IMR-90 (cell line): Measurements from ENCODE around the gene LRRK2. TPM values are rescaled to one million over a fixed set of nuclear protein-coding genes. Genes with fewer than 3 reads are reported as not detected.

Source experiments
- ATAC-seq: fragments of 200-7000 bp; cut with Tn5 transposase; 2 replicates; pipeline ENCODE4 v1.9.1; 2020; ENCODE audit warnings: low read depth, mild to moderate bottlenecking, moderate library complexity
- BruUV-seq: library from RNA; stranded (reverse); fragments of 400-500 nt; replicated peaks from 2 replicates; lab custom pipeline; 2021; lab: Mats Ljungman, UMichigan
- CTCF ChIA-PET: fragments of 300-600 bp; formaldehyde crosslinking; extraction: SDS; loops from one replicate; lab custom pipeline; 2021; ENCODE audit warnings: antibody characterized with exemption; lab: Yijun Ruan, JAX
- POLR2A ChIA-PET: fragments of 300-600 bp; sonication (Branson Sonifier 250); formaldehyde crosslinking; loops from one replicate; lab custom pipeline; 2022; ENCODE audit warnings: antibody characterized with exemption; ENCODE audit not compliant: unreplicated experiment; lab: Charles Lee
- DNase-seq: peaks from one replicate; pipeline ENCODE4 v3.0.0; 2013
- H2AFZ ChIP-seq: replicated peaks from 2 replicates; pipeline ENCODE3; 2013; ENCODE audit warnings: low read length, mild to moderate bottlenecking; ENCODE audit not compliant: poor library complexity
- H2AK5ac ChIP-seq: 2 replicates; pipeline ENCODE4 v1.6.1; 2013; ENCODE audit warnings: low read depth, low read length, inconsistent platforms
- H2AK9ac ChIP-seq: replicated peaks from 2 replicates; pipeline ENCODE3; 2013; ENCODE audit warnings: mild to moderate bottlenecking, low read depth, low read length, moderate library complexity; ENCODE audit not compliant: poor library complexity
- H2BK120ac ChIP-seq: 2 replicates; pipeline ENCODE4 v1.6.1; 2013; ENCODE audit warnings: low read depth, low read length, inconsistent platforms
- H2BK15ac ChIP-seq: 3 replicates; pipeline ENCODE4 v1.6.1; 2013; ENCODE audit warnings: low read depth, low read length, inconsistent platforms
- H2BK20ac ChIP-seq: 2 replicates; pipeline ENCODE4 v1.6.1; 2013; ENCODE audit warnings: low read depth, mild to moderate bottlenecking, inconsistent platforms, low read length, moderate library complexity
- H2BK5ac ChIP-seq: 2 replicates; pipeline ENCODE4 v1.6.1; 2013; ENCODE audit warnings: mild to moderate bottlenecking, low read depth, low read length, inconsistent platforms; ENCODE audit not compliant: poor library complexity, severe bottlenecking
- H3K14ac ChIP-seq: replicated peaks from 2 replicates; pipeline ENCODE4 v1.6.1; 2013; ENCODE audit warnings: low read depth, low read length, inconsistent platforms
- H3K18ac ChIP-seq: 2 replicates; pipeline ENCODE4 v1.6.1; 2013; ENCODE audit warnings: low read depth, low read length, control low read depth
- H3K23ac ChIP-seq: 2 replicates; pipeline ENCODE4 v1.6.1; 2013; ENCODE audit warnings: low read depth, low read length, inconsistent platforms
- H3K27ac ChIP-seq: 2 replicates; pipeline ENCODE4 v1.5.1; 2013; ENCODE audit warnings: mild to moderate bottlenecking, control low read depth, low read length; ENCODE audit not compliant: insufficient read depth
- H3K27me3 ChIP-seq: 2 replicates; pipeline ENCODE4 v1.6.1; 2013; ENCODE audit warnings: low read length; ENCODE audit not compliant: control insufficient read depth, insufficient read depth
- H3K36me3 ChIP-seq: 2 replicates; pipeline ENCODE4 v1.6.1; 2013; ENCODE audit warnings: low read length, mixed read lengths; ENCODE audit not compliant: control insufficient read depth, insufficient read depth
- H3K4ac ChIP-seq: 2 replicates; pipeline ENCODE4 v1.6.1; 2013; ENCODE audit warnings: low read depth, low read length, inconsistent platforms
- H3K4me1 ChIP-seq: 2 replicates; pipeline ENCODE4 v1.6.1; 2013; ENCODE audit warnings: low read length, mixed read lengths; ENCODE audit not compliant: control insufficient read depth, insufficient read depth
- H3K4me2 ChIP-seq: 2 replicates; pipeline ENCODE4 v1.6.1; 2013; ENCODE audit warnings: low read depth, mild to moderate bottlenecking, control low read depth, low read length, moderate library complexity
- H3K4me3 ChIP-seq: 2 replicates; pipeline ENCODE4 v1.5.1; 2013; ENCODE audit warnings: low read depth, mild to moderate bottlenecking, control low read depth, low read length, moderate library complexity; ENCODE audit not compliant: insufficient read depth
- H3K56ac ChIP-seq: 2 replicates; pipeline ENCODE4 v1.6.1; 2013; ENCODE audit warnings: low read length, inconsistent platforms; ENCODE audit not compliant: insufficient read depth; ENCODE audit errors: extremely low read depth
- H3K79me1 ChIP-seq, 2 experiments: 2 replicates each; pipeline ENCODE4 v1.6.1; 2013; ENCODE audit warnings: low read length in 2 of 2, inconsistent platforms in 1 of 2, low read depth in 1 of 2
- H3K9ac ChIP-seq: 2 replicates; pipeline ENCODE4 v1.6.1; 2013; ENCODE audit warnings: low read depth, low read length, control low read depth
- H3K9me1 ChIP-seq: 2 replicates; pipeline ENCODE4 v1.6.1; 2013; ENCODE audit warnings: low read length, inconsistent platforms; ENCODE audit not compliant: insufficient read depth
- H3K9me3 ChIP-seq: 2 replicates; pipeline ENCODE4 v1.6.1; 2013; ENCODE audit warnings: low read length; ENCODE audit not compliant: control insufficient read depth, insufficient read depth
- H4K20me1 ChIP-seq: 2 replicates; pipeline ENCODE4 v1.6.1; 2013; ENCODE audit warnings: low read length, inconsistent platforms; ENCODE audit not compliant: insufficient read depth
- H4K5ac ChIP-seq: 2 replicates; pipeline ENCODE4 v1.6.1; 2013; ENCODE audit warnings: mild to moderate bottlenecking, low read depth, low read length, control low read depth
- H4K8ac ChIP-seq, 2 experiments: 2 replicates each; pipeline ENCODE4 v1.6.1; 2013; ENCODE audit warnings: low read depth in 2 of 2, low read length in 2 of 2, control low read depth in 1 of 2, inconsistent platforms in 1 of 2
- H4K91ac ChIP-seq: 2 replicates; pipeline ENCODE4 v1.6.1; 2013; ENCODE audit warnings: low read depth, low read length, inconsistent platforms; ENCODE audit not compliant: insufficient read depth
- RAD21 ChIP-seq: IDR thresholded peaks from 2 replicates; pipeline ENCODE4 v1.6.1; 2012; ENCODE audit warnings: low read length, improper control_type of control experiment
- WGBS, 2 experiments: methylation state at CpG; one replicate each; pipeline versions ENCODE4 v1.1.5 to v1.1.7; 2013; ENCODE audit warnings: missing lambda C conversion rate in 2 of 2; ENCODE audit not compliant: insufficient read length in 1 of 2; ENCODE audit errors: extremely low coverage in 2 of 2; 5-methylcytosine and 5-hydroxymethylcytosine counted together
- dilution Hi-C: fragments of 300-500 bp; cut with HindIII; formaldehyde crosslinking; loops from one replicate; pipeline ENCODE4 v1.14.3; 2018; ENCODE audit warnings: low sequenced_read_pairs; ENCODE audit not compliant: unreplicated experiment
- in situ Hi-C: fragments of 300-500 bp; cut with MboI; formaldehyde crosslinking; loops from 3 replicates; pipeline ENCODE4 v1.14.3; 2019; ENCODE audit warnings: low sequenced_read_pairs, inconsistent platforms, mixed read lengths
- intact Hi-C: fragments of 100-400 bp; cut with micrococcal nuclease; formaldehyde crosslinking; loops from 2 replicates; pipeline ENCODE4 v1.10.0; 2022
- polyA plus RNA-seq, 3 experiments: library from polyadenylated mRNA; depleted of rRNA; stranded (reverse); fragments of >200 nt; gene quantifications; 2 replicates each; pipeline ENCODE4 v1.2.3, GENCODE V29; 2012; ENCODE audit warnings: low replicate concordance in 1 of 3
- total RNA-seq: library from RNA; depleted of rRNA; stranded (reverse); fragments of >200 nt; gene quantifications from 2 replicates; pipeline ENCODE4 v1.2.3, GENCODE V29; 2012

LRRK2 gene
- total and polyA plus RNA-seq, 2 of the 4 experiments (the other 2 are of a cell fraction) = 0.17 to 0.54 TPM

DNA sequence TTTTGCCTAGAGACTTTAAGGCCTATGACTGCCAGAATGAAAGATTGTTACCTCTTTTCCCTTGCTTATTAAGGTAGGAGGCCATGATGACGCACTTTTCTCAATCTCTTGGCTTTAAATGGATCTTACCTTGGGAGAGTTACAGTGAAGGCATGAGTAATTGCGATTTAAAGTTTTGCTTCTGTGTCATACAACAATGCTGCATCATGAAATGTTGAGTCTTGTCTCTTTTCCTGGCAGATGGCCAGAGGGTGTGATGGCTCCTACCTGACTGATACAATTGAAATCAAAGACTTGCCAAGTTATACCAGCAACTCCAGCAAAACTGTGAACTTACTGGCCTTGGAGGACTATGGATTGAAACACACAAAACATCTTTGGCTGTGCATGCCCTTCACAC is 17.2 kb upstream of the LRRK2 start:
- no peak overlapping the region for H3K9ac ChIP-seq
- H2AFZ ChIP-seq = no peak overlapping the region
- no peak overlapping the region for H2AK5ac ChIP-seq
- no CpG with 5 or more reads among the region's 2 CpGs for WGBS, 2 experiments
- BruUV-seq = no TSS peak
- no peaks in the 10 kb centered on the region for H3K27me3 ChIP-seq
- dilution Hi-C loops = no loop called here
- no peak overlapping the region for H3K23ac ChIP-seq
- TF ChIP-seq RAD21 = no peak
- H3K9me3 ChIP-seq = no peaks in the 10 kb centered on the region
- no peaks in the 10 kb centered on the region for H3K36me3 ChIP-seq
- no peak overlapping the region for H3K4me2 ChIP-seq
- DNase-seq (no peak), ATAC-seq (no peak)
- no peak overlapping the region for H3K18ac ChIP-seq
- H3K4ac ChIP-seq = no peak overlapping the region
- H2BK120ac ChIP-seq = no peak overlapping the region
- ChIA-PET POLR2A (no interaction called here), CTCF (no interaction called here)
- intact Hi-C loops = no loop called here
- H3K4me3 ChIP-seq = no peak overlapping the region
- no peaks in the 10 kb centered on the region for H3K79me1 ChIP-seq
- H3K4me1 ChIP-seq = no peaks in the 10 kb centered on the region
- H2BK5ac ChIP-seq = no peak overlapping the region
- no peak overlapping the region for H2BK15ac ChIP-seq
- H4K91ac ChIP-seq = no peak overlapping the region
- no peak overlapping the region for H2BK20ac ChIP-seq
- no peak overlapping the region for H3K27ac ChIP-seq
- H3K14ac ChIP-seq = no peak overlapping the region
- no peaks in the 10 kb centered on the region for H3K9me1 ChIP-seq
- in situ Hi-C loops = no loop called here
- no peak overlapping the region for H3K56ac ChIP-seq
- H4K20me1 ChIP-seq = no peaks in the 10 kb centered on the region
- no peak overlapping the region for H4K8ac ChIP-seq
- H4K5ac ChIP-seq = no peak overlapping the region
- no peak overlapping the region for H2AK9ac ChIP-seq
